ENCODE measurements around the gene DNTT. TPM values are rescaled to one million over a fixed set of nuclear protein-coding genes. Genes with fewer than 3 reads are reported as not detected.

DNTT gene
- total RNA-seq, 2 experiments from 2014 or later: not detected

Other genes with a start within 250 kb of the DNTT start
- 10 to 100 TPM; 15.3 to 16.5 TPM for gene ZNF518A, start 174.1 kb upstream of the DNTT start, total RNA-seq
- gene BLNK, start 32.9 kb upstream of the DNTT start, total RNA-seq: not detected
- not detected for gene OPALIN, start 54.6 kb downstream of the DNTT start, total RNA-seq
- gene TLL2, start 209.5 kb downstream of the DNTT start, total RNA-seq: under 1 TPM in 1 of 2 experiments, not detected in 1; 0.13 TPM